ENCODE results near the gene IL4R.
"Not testable (repeated sequence)": the region's sequence is repeated elsewhere in the genome, so short reads cannot be mapped to it uniquely, and the experiment has no call there.

IL4R gene

DNA sequence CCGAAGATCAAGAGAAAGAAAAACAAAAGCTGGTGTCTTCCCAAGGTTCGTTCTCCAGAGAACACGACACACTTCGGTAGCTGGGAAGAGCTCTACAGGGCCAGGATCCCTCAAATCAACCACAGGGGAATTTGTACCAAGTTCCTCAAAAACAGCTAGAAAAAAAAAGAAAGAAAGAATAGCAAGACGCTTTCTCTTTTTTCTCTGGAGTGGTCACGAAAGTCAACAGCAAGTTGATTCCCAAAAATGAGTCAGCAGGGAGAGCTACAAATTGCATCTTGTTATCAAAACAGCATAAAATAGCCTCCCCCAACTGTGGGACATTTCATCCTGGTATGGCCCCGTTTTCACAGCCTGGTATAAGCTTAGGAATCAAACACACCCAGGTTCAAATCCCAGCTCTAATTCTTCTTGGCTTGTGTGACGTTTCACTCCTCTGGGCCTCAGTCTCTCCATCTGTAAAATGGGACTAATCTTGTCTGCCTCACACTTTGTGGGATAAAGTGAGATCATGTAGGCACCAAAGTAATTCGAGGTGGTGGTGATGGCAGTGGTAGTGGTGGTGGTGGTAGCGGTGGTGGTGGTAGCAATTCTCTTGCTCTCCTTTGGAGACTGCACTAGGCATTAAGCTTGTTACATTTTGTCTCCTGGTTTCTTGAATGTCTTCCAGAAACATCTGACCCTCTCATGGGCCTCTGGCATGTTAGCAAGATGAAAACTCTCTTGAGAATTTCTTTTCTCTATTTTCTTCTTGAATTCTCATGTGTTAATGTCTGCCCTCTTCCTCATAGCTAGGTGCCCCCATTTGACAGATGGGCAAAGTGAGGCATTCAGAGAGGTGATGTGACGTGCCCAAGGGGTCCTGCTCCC lies 87.2 kb downstream of the IL4R start:
- H3K9me3 Mint-ChIP-seq: peaks cover 2% of the 10 kb centered on the region in 2 donors
- peak overlapping the region; percentile 96 to 99 for H3K4me3 Mint-ChIP-seq
- H3K4me1 Mint-ChIP-seq: peaks cover 44% of the 10 kb centered on the region
- DNase-seq (no peak), ATAC-seq (no peak)
- H3K27ac Mint-ChIP-seq: peak overlapping the region in 1 of 2 donors; percentile 20
- no peaks in the 10 kb centered on the region for H3K27me3 Mint-ChIP-seq

DNA sequence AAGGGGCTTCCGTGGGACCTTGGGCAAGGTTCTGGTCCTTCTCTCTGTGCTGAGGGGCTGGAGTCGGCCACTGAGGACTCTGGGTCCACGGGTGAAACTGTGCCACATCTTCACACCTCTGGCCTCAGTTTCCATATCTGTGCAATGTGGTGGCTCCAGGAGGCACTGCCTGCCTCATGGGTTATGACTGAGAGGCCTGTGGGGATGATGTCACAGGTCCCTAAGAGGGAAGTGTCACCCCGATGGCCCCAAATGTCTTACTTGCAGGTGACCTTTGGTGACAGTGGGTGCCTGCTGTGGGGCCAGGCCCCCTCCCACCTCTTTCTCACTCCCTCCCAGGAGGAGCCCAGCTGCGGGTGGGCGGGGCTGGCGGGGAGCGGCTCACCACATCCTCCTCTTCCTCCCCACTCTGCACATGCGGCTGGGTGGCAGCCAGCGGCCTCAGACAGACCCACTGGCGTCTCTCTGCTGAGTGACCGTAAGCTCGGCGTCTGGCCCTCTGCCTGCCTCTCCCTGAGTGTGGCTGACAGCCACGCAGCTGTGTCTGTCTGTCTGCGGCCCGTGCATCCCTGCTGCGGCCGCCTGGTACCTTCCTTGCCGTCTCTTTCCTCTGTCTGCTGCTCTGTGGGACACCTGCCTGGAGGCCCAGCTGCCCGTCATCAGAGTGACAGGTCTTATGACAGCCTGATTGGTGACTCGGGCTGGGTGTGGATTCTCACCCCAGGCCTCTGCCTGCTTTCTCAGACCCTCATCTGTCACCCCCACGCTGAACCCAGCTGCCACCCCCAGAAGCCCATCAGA lies 88.2 kb downstream of the IL4R start, which contains the start of gene IL21R:
Gene IL21R, plus strand, starts transcription at position 407 of the 801 bp plus-strand sequence. CDS start 27,898 bp downstream, outside the sequence.
- peak; percentile 82 for ATAC-seq
- Mint-ChIP-seq H3K4me3 (peak within 1 kb of the TSS; percentile 96 to 99), H3K4me1 (peaks cover 54% of the 10 kb centered on the region), H3K27me3 (no peaks in the 10 kb centered on the region), H3K9me3 (no peaks in the 10 kb centered on the region), H3K27ac (peak within 1 kb of the TSS; percentile 96 to 99)
- DNase-seq: peak; percentile 82 to 94

DNA sequence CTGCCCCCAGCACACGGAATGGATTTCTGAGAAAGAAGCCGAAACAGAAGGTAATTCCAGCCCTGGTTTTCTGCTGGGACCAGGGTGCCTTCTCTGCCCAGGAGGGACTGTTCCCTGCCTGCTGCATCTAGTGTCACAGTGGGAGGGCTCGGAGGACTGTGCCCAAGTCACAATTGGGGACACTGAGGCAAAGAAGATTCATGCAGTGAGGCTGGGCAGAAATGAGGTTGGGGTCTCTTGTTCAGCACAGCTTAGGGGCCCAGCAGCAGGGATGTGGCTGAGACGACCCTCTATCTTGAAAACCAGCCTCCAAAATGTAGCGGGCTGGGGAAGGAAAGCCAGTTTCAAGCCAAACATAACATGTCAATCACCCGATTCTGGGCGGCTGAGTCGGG lies 88.8 kb downstream of the IL4R start:
- Mint-ChIP-seq H3K9me3 (no peaks in the 10 kb centered on the region), H3K27ac (peak overlapping the region; percentile 96 to 99), H3K4me1 (peaks cover 60% of the 10 kb centered on the region), H3K4me3 (peak overlapping the region; percentile 96 to 99), H3K27me3 (no peaks in the 10 kb centered on the region)
- DNase-seq (no peak), ATAC-seq (no peak)

DNA sequence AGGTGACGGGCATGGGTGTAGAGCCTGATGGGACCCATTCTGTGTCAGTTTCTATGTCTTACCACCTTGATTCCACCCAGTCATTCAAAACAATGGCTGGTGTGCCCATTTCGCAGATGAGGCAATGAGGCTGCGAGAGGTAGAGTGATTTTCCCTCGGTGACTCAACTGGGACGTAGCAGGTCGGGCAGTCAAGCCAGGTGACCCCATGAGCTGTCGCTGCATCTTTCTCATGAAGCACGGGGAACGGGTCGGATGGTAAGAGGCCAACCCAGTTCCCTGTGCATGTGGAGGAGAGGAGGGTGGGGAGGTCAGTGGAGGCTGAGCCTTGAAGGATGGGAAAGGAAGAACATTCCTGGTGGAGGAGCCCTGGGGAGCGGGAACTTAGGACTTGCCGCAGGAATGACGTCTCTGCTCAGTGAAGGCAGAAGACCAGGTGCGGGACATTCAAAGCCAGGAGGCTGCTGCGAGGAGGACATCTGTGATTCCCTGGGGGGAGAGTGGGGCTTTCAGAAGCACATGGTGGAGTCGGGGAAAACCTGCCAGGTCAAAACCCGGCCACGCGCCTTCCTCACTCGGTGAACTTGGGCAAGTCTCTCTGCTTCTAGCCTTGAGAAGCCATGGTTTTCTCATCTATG lies 89.3 kb downstream of the IL4R start:
- Mint-ChIP-seq H3K4me3 (peak overlapping the region; percentile 96 to 99), H3K9me3 (no peaks in the 10 kb centered on the region), H3K4me1 (peaks cover 65% of the 10 kb centered on the region), H3K27ac (peak overlapping the region; percentile 96 to 99), H3K27me3 (no peaks in the 10 kb centered on the region)
- DNase-seq: peak in 1 of 2 donors; percentile 61
- no peak for ATAC-seq

DNA sequence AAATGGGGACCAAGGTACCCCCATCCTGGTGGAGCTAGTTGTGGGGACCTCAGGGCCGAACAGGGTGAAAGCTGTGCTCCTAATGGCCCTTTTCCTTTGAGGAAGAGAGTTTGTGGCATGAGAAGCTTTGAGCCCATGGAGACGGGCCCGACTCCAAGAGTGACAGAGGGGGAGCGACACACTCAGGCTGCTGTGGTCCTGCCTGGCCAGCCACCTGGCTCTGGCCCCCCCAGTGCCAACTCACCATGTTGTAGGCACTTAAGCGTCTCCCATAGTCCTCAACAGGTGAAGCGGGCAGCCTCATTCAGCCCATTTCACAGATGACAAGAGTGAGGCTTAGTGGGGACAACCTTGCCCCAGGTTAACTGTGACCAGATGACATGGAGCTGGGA lies 89.8 kb downstream of the IL4R start:
- DNase-seq (no peak), ATAC-seq (no peak)
- Mint-ChIP-seq H3K27ac (peak overlapping the region; percentile 96 to 99), H3K4me3 (peak overlapping the region; percentile 96 to 99), H3K4me1 (peaks cover 68% of the 10 kb centered on the region), H3K9me3 (no peaks in the 10 kb centered on the region), H3K27me3 (no peaks in the 10 kb centered on the region)

DNA sequence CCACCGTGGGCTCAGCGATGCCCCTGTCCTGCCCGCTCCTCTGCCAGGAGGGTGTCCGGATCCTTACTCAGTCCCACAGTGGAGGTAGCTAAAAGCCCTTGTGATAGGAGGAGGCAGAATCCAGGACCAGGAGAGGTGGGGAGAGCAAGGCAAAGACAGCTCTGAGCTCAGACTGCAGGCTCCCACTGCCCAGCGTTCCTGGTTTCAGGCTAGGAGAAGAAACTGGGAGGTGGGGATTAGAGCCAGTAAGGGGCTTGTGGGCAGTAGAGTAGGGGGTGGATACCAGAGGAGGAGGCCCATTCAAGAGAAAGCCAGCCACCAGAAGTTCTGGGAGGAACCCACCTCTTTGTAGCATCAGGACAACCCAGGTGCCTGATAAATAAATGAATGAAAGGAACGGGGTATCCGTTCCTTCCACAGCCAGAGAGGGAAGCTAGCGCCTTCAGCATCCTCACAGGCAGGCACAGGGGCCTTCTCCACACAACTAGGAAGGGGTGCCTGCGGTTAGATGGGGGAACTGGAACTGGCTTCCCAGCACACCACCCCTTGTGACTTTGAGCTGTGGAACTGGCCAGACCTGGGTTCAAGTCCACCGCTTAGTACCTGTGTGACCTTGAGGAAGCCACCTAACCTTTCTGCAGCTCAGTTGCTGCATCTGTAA lies 90.5 kb downstream of the IL4R start:
- ATAC-seq (no peak), DNase-seq (peak; percentile 16 to 66)
- Mint-ChIP-seq H3K4me1 (peaks cover 65% of the 10 kb centered on the region), H3K9me3 (no peaks in the 10 kb centered on the region), H3K4me3 (peak overlapping the region; percentile 96 to 99), H3K27me3 (no peaks in the 10 kb centered on the region), H3K27ac (peak overlapping the region; percentile 96 to 99)

DNA sequence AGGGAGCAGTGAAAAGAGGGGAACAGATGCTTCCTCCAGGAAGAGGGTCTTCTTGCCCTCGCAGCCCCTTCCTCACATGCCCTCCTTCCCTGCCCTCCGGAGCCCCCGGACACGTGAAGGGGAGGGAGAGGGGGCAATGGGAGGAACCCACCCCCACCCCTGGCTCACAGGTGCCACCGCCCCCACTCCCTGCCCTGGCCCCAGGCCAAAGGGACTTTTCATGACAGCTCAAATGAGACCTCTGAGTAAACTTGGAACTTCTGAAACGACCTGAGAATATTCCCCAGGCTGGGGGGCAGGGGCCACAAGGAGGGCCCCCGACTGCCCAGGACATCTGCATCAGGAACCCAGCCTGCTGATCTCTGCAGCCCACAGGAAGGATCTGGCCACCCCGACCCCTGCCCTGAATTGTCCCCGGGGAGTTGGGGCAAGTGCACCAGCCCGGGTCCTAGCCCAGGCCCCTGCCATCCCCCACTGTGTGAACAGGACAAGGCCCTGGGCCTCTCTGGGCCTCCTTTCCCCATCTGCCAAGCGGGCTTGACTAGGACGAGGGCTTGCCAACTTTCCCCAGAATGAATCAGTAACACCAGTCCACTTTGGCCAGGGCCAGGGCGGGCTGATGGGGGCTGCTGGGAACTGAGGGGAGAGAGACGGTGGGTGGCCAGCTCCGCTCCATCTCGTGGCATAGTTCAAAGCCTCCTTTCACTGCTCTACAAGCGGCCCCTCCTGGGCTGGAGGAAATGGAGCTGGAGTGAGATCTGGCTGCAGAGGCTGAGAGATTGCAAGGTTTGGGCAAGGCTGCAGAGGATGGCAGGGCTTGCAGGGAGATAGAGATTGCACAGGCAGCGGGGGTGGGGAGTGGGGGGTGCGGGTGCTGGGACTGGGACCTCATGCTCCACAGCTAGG lies 92.0 kb downstream of the IL4R start:
- Mint-ChIP-seq H3K4me1 (peaks cover 63% of the 10 kb centered on the region), H3K4me3 (peak overlapping the region; percentile 96 to 99), H3K27ac (peak overlapping the region; percentile 92 to 96), H3K9me3 (no peaks in the 10 kb centered on the region), H3K27me3 (no peaks in the 10 kb centered on the region)
- ATAC-seq (peak; percentile 38), DNase-seq (peak; percentile 72 to 88)

DNA sequence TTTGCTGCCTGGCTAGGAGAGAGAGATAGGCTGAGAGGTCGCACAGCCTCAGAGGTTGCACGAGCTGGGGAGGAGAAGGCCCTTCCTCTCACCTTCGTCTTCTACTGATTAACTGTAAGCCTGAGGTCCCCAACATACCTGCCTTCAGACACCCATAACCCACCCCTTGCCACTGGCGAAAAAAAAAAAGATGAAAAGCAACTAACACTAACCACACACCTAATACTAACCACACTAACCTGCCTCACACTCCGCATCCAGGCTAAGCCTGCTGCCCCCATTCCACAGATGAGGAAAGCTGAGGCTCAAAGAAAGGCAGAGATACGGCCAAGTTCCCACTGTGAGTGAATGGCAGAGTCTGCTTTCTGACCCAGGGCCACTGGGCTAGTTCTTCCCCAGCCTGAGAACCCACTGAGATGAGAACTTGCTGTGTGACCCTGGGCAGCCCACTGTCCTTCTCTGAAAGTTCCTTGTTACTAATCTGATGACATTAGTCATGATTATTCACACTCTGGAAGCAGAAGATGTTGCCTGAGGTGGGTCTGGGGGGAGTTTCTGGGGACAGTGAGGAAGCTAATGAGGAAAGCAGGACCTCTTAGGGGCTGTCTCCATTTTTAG lies 92.8 kb downstream of the IL4R start:
- ATAC-seq: no peak
- peak; percentile 24 to 43 for DNase-seq

DNA sequence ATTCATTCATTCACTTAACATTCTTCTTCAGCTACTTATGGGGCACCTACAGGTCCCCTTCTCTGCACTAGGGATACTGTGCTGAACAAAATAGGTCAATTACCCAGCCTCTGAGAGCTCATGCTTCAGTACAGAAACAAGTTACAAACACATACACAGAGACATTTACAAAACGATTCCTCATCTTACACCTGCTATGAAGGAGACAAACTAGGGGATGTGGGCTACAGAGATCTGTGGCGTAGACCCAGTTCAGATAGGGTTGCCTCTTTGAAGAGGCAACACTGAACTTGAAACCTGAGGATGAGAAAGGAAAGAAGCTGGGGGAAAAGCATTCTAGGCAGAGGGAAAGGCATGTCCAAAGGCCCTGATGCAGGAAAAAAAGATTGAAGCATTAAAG lies 93.4 kb downstream of the IL4R start:
- Mint-ChIP-seq H3K4me1 (peaks cover 62% of the 10 kb centered on the region), H3K27me3 (no peaks in the 10 kb centered on the region), H3K27ac (peak overlapping the region; percentile 92 to 96), H3K9me3 (peaks cover 6 to 7% of the 10 kb centered on the region in 2 donors), H3K4me3 (peak overlapping the region; percentile 96 to 99)
- DNase-seq (no peak), ATAC-seq (no peak)

More for the DNA sequence above, 92.8 kb downstream of the IL4R start:
- H3K4me3 Mint-ChIP-seq: peak overlapping the region; percentile 96 to 99
- H3K9me3 Mint-ChIP-seq: peaks cover under 1 to 2% of the 10 kb centered on the region in 2 donors
- peak overlapping the region; percentile 92 to 96 for H3K27ac Mint-ChIP-seq
- no peaks in the 10 kb centered on the region for H3K27me3 Mint-ChIP-seq
- H3K4me1 Mint-ChIP-seq: peaks cover 62% of the 10 kb centered on the region

DNA sequence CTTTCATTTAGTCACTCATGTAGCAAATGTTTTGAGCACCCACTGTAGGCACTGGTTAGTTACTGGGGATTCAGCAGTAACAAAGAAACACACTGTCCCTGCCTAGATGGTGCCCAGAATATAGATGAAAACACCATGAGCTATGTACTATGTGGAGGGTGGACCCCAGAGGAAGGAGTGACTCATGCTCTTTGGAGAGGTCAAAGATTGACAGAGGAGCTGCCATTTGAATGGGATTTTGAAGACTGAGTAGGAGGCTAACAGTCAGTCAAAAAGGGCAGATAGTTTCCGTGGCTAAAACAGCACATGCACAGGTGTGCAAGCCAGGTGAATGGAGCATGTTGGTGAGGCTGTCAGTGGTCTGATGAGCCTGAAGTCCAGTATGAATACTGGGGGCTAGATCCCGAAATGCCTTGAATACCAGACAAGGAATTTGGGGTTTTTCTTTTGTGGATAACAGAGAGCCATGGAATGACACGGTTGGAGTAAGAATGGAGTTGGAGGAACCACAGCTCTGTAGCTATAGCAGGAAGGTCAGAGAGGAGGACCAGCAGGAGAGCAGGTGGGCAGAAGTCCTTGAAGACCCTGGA lies 94.3 kb downstream of the IL4R start:
- Mint-ChIP-seq H3K27ac (peak overlapping the region; percentile 96 to 98), H3K9me3 (peaks cover 14 to 17% of the 10 kb centered on the region in 2 donors), H3K27me3 (no peaks in the 10 kb centered on the region), H3K4me1 (peaks cover 69% of the 10 kb centered on the region), H3K4me3 (peak overlapping the region; percentile 96 to 99)
- peak; percentile 61 to 75 for DNase-seq
- peak; percentile 77 for ATAC-seq

DNA sequence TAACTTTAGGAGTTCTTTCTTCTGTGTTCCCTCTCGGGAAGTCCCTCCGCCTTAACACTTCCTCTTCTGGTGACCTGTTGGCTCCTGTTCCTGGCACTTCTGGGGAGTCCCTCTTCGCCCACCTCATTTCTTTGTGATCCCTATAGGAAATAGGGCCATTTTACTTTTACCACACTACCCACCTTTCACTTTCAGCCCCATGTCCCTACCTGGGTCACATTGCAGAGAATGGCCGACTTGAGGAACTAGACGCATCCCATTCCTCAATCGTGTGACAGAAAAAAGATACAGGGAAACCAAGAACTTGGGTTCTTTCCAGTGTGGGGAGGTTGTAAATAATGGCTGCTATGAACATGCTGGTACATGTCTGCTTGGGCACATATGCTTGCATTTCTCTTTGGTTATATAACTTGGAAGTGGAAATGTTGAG lies 94.8 kb downstream of the IL4R start:
- DNase-seq (peak; percentile 25 to 54), ATAC-seq (peak; percentile 24)
- Mint-ChIP-seq H3K4me1 (peaks cover 74% of the 10 kb centered on the region), H3K9me3 (peaks cover 18 to 22% of the 10 kb centered on the region in 2 donors), H3K27me3 (no peaks in the 10 kb centered on the region), H3K4me3 (peak overlapping the region; percentile 96 to 99), H3K27ac (peak overlapping the region; percentile 96 to 98)

DNA sequence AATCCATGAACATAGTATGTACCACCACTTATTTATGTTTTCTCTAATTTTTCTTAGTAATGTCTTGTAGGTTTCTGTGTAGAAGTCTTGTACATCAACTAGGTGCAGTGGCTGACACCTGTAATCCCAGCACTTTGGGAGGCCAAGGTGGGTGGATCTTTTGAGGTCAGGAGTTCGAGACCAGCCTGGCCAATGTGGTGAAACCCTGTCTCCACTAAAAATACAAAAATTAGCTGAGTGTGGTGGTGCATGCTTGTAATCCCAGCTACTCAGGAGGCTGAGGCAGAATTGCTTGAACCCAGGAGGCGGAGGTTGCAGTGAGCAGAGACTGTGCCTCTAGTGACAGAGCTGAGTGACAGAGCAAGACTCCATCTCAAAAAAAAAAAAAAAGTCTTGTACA lies 96.2 kb downstream of the IL4R start:
- Mint-ChIP-seq H3K4me3 (peak overlapping the region; percentile 47 to 70), H3K9me3 (peaks cover 18 to 22% of the 10 kb centered on the region in 2 donors)
- ATAC-seq: not testable (repeated sequence)

DNA sequence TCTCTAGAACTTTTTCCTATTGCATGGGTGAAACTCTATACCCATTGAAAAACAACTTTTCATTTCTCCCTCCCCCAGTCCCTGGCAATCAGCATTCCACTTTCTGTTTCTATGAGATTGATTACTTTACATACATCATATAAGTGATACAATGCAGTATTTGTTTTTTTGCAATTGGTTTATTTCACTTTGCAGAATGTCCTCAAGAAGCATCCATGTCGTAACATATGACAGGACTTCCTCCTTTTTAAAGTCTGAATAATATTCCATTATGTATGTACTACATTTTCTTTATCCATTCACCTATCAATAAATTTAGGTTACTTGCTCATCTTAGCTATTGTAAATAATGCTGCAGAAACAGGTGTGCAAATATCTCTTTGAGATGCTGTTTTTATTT lies 97.0 kb downstream of the IL4R start:
- Mint-ChIP-seq H3K9me3 (peaks cover 18 to 22% of the 10 kb centered on the region in 2 donors), H3K27me3 (no peaks in the 10 kb centered on the region), H3K4me1 (peaks cover 93% of the 10 kb centered on the region), H3K4me3 (peak overlapping the region; percentile 47 to 70), H3K27ac (peak overlapping the region in 1 of 2 donors; percentile 48)
- no peak for ATAC-seq
- no peak for DNase-seq

More for the DNA sequence above, 96.2 kb downstream of the IL4R start:
- not testable (repeated sequence) for DNase-seq, H3K27me3 Mint-ChIP-seq
- Mint-ChIP-seq H3K4me1 (peaks cover 87% of the 10 kb centered on the region), H3K27ac (peak overlapping the region; percentile 57 to 88)
